Measurements from ENCODE around the gene CEBPG.

GRCh38 chr19:33402421-33403220, 29.1 kb downstream of the CEBPG start:
- no peak for TF ChIP-seq CTCF (IDR thresholded peaks at IDR 0.05)
- TF ChIP-seq POLR2A (IDR thresholded peaks at IDR 0.05): no peak
- TF ChIP-seq POLR2AphosphoS5 (IDR thresholded peaks at IDR 0.05): no peak
